SK-MEL-5 (cell line): ENCODE measurements around the gene RFX5. TPM values are rescaled to one million over a fixed set of nuclear protein-coding genes. Genes with fewer than 3 reads are reported as not detected.

Experiments
- DNase-seq: peaks from one replicate; pipeline ENCODE4 v3.0.0-alpha.2; 2016; ENCODE audit warnings: low read depth, low spot score
- in situ Hi-C: cut with HindIII; loops from 2 replicates; pipeline ENCODE4 v1.10.0; 2016; ENCODE audit warnings: low sequenced_read_pairs, high pct_unique_total_duplicates, low pct_unique_long_range_greater_than_20kb
- total RNA-seq: library from RNA; depleted of rRNA; stranded (reverse); fragments of >200 nt; shearing (Covaris generic); gene quantifications from 2 replicates; pipeline ENCODE4 v1.2.3, GENCODE V29; 2014

Gene RFX5
- total RNA-seq, 1 experiment from 2014 or later = 125 TPM

GRCh38 chr1:151327903-151328674 lies 19.0 kb downstream of the RFX5 start:
- peak; percentile 59 for DNase-seq
- in situ Hi-C loops = no loop called here

DNA sequence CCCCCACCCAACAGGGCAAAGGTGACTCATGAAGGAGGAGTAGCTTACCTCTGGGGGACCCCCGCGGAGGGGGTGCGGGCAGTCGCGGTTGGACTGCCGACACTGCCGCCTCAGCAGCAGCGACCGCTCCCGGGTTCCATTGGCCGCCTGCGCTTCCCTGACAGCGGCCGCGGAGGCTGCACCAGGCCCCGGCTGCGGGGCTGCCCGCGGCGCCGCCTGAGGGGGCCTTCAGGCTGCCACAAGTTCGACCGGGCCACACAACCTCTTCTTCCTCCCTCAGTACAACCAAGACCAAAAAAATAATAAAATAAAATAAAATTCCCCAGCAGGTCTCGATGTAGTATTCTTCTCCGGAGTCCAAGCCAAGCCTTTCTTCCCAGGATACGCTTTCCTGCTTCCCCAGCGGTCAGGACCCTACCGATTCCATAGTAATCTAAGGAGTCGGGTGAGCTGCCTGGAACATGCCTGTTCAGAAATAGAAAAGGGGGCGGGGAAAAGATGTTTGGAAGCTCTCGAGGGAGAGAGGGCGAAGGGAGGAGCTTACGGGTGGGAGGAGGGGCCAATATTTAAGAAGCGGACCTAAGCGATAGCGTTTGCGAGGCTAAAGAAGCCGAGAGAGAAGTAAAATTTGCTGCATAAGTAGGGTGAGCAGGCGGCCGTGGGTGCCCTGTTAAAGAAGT lies 19.7 kb downstream of the RFX5 start, which contains the start of gene PI4KB:
PI4KB (minus strand) TSS at position 194 of the 680 bp plus-strand sequence. CDS start 10,935 bp downstream, outside the sequence.
- in situ Hi-C loops = no loop called here

DNA sequence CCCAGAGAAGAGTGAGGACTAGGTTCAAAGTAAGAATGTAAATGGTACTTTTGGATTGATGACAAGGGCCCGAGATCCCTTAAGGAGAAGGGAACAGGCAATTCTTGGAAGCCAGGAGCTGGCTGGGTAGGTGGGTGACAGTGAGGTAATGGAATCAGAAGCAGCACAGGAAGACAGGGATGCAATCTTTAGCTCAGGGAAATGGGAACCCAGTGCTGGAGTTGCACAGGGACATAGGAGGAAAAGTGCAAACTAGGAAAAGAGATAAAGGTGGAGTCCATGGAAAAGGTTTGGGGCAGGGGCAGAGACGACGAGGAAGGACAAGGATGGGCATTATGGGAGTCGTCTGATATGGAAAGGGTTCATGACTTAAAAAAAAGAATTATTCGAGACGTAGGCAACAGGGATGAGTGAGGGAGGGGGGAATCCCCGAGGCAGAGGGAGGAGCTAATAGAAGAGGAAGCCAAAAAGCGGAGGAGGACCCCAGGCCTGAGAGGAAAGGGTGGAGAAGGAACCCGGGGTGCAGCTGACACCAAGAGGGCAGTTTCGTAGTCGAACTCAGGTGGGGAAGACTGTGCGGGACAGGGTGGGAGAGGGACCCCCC lies 20.3 kb downstream of the RFX5 start:
- in situ Hi-C loops = no loop called here
- peak; percentile 56 for DNase-seq

More for the DNA sequence above, 19.7 kb downstream of the RFX5 start, which contains the start of gene PI4KB:
- peak; percentile 100 for DNase-seq

GRCh38 chr1:151325646-151326429 lies 21.2 kb downstream of the RFX5 start:
- in situ Hi-C loops = no loop called here
- no peak for DNase-seq

- DNase-seq = no peak
- in situ Hi-C loops = no loop called here
Observed at GRCh38 chr1:151325231-151325630, 21.8 kb downstream of the RFX5 start.

- in situ Hi-C loops = no loop called here
- no peak for DNase-seq
Observed at GRCh38 chr1:151324390-151324930, 22.6 kb downstream of the RFX5 start.

DNA sequence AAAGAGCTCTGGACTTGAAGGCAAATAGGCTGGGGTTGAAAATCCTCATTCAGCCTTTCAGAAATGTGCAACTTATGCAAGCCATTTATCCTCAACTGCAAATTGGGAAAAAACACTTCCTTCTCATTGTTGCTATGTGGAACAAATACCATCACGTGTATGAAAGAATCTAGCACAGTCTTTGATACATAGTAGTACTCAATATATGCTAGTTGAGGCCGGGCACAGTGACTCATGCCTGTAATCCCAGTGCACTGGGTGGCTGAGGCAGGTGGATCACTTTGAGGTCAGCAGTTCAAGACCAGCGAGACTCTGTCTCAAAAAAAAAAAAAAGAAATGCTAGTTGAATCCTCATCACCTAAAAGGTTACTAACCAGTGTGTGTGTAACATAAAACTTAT lies 28.1 kb downstream of the RFX5 start:
- no peak for DNase-seq
- in situ Hi-C loops = no loop called here

GRCh38 chr1:151315565-151316235 lies 31.4 kb downstream of the RFX5 start:
- in situ Hi-C loops = no loop called here
- no peak for DNase-seq

- DNase-seq = peak; percentile 50
- in situ Hi-C loops = no loop called here
Observed at GRCh38 chr1:151314137-151314875, 32.7 kb downstream of the RFX5 start.

DNA sequence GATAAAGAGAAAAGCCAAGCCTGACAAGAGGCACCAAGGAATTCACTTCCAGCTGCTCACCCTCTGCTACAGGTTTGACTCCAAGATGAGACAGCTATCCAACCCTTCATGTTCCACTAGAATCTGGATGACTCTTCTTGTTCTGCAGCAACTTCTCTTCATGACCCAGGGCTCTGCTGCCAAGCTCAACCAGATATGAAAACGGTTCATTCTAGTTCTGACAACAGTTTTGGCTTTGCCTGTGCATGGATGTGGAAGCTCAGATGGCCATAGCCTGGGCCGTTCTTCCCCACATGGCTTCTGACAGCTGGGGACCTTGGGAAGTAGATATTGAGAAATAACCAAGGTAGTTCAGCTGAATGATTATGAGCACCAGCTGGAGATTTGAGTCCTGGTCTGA lies 33.6 kb downstream of the RFX5 start:
- DNase-seq = no peak

DNA sequence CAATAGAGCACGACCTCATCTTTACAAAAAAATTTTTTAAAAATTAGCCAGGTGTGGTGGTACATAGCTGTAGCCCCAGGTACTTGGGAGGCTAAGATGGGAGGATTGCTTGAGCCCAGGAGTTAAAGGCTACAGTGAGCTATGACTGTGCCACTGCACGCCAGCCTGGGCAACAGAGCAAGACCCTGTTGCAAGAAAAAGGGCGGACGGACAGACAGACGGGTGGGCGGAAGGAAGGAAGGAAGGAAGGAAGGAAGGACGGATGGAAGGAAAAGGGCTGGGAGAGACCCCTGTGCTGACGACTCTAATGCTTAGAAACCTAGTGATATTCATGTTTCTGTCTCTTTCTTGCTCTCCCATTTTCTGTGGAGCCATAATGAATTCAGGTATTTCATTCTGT lies 34.2 kb downstream of the RFX5 start:
- in situ Hi-C loops = no loop called here
- DNase-seq = no peak

More for the DNA sequence above, 33.6 kb downstream of the RFX5 start:
- in situ Hi-C loops = no loop called here

DNA sequence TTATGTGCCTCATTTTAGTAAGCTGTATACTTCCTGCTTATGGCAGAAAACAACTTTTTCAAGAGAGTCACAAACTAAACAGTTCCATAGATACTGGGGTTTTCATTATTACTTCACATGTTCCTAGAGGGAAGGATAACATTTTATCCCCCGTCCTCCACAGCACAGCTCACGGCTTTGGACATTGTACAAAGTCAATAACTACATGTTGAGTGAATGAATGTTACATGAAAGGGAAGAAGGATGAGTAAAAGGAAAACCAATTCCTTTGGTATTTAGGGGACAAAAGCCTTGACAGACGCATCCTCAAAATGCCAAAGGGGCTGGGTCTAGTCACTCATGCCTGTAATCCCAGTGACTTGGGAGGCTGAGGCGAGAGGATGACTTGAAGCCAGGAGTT lies 34.6 kb downstream of the RFX5 start:
- in situ Hi-C loops = no loop called here
- DNase-seq = no peak

GRCh38 chr1:151311589-151312331 lies 35.3 kb downstream of the RFX5 start:
- in situ Hi-C loops = no loop called here
- DNase-seq = peak; percentile 74

DNA sequence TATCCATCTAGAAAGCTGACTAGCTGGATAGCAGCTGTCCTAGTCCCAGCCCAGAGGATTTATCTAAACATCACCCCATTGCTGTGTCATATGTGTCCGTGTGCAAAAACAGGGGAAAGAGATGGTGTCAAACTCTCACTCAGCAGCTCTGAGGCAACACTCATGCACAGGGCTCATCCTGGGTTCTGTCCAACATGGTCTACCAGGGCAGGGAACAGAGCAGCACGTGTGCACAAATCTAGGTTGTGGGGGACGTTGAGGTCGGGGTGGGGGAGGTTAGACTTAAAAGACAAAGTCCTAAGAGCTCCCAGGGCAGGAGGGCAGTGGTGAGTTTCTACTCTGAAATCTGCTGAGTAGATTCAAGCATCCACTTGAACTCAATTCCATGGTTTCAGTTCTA lies 36.0 kb downstream of the RFX5 start:
- DNase-seq = no peak
- in situ Hi-C loops = no loop called here

DNA sequence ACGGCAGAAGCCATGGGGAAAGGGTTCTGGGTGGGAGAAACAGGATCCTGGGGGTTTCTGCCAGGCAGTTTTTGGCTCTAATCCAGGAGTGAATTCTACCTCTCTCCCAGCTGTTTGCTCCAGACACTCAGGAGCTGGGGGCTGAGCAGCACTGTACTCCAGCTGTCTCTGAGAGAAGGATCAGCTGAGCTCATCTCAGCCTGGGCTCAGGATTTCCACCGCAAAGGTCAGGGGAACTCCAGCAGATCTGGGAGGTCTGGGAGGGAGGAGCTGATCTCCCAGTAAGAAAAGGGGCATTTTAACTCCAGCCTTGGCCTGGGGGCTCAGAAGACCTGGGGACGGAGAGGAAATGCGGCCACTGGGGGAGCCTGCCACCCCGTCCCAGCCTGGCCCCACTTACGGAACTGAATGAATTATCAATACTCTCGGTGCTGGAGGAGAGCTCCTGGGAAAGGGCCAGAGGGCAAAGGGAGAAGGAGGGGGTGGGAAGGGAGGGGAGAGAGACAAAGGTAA lies 37.2 kb downstream of the RFX5 start:
- in situ Hi-C loops = no loop called here
- peak; percentile 77 for DNase-seq
